Endometrium (tissue), 2 donors: Measurements from ENCODE around the gene TMEM271.
"Not testable (repeated sequence)": the region's sequence is repeated elsewhere in the genome, so short reads cannot be mapped to it uniquely, and the experiment has no call there.

ENCODE experiments used
- FAIRE-seq: peaks from 2 replicates; lab custom pipeline; 2012; peaks lifted over from hg19 to GRCh38; lab: Jason Lieb, UNC
- donor health status: control.
- donor health status: control.

Gene TMEM271

GRCh38 chr4:561426-561825 lies 14.7 kb downstream of the TMEM271 start:
- no peak for FAIRE-seq

- no peak for FAIRE-seq
These were observed 15.3 kb downstream of the TMEM271 start for GRCh38 chr4:560731-561291.

- no peak for FAIRE-seq
These were observed 16.0 kb downstream of the TMEM271 start for GRCh38 chr4:560061-560460.

GRCh38 chr4:555566-556275 lies 20.4 kb downstream of the TMEM271 start:
- FAIRE-seq = no peak

- FAIRE-seq = peak; percentile 88
These were observed 21.2 kb downstream of the TMEM271 start for GRCh38 chr4:554793-555320.

- FAIRE-seq = no peak
These were observed 24.1 kb downstream of the TMEM271 start for GRCh38 chr4:552019-552418.

- not testable (repeated sequence) for FAIRE-seq
These were observed 25.8 kb downstream of the TMEM271 start for GRCh38 chr4:550268-550667.

- FAIRE-seq = no peak
These were observed 27.1 kb downstream of the TMEM271 start for GRCh38 chr4:548976-549375.

GRCh38 chr4:545612-546011 lies 30.5 kb downstream of the TMEM271 start:
- no peak for FAIRE-seq

- FAIRE-seq = no peak
These were observed 31.5 kb downstream of the TMEM271 start for GRCh38 chr4:544386-545105.

GRCh38 chr4:541271-541670 lies 34.8 kb downstream of the TMEM271 start:
- no peak for FAIRE-seq

- FAIRE-seq = no peak
These were observed 37.5 kb downstream of the TMEM271 start for GRCh38 chr4:538542-539142.

- FAIRE-seq = no peak
These were observed 38.4 kb downstream of the TMEM271 start for GRCh38 chr4:537436-538264.

GRCh38 chr4:536351-536972 lies 39.6 kb downstream of the TMEM271 start:
- no peak for FAIRE-seq

GRCh38 chr4:535924-536281 lies 40.2 kb downstream of the TMEM271 start:
- FAIRE-seq = no peak

GRCh38 chr4:535181-535923 lies 40.7 kb downstream of the TMEM271 start:
- FAIRE-seq = no peak

GRCh38 chr4:534576-535151 lies 41.4 kb downstream of the TMEM271 start:
- no peak for FAIRE-seq

GRCh38 chr4:534101-534575 lies 42.0 kb downstream of the TMEM271 start:
- no peak for FAIRE-seq

- FAIRE-seq = no peak
These were observed 42.6 kb downstream of the TMEM271 start for GRCh38 chr4:533318-534100.
